Measurements from ENCODE around the gene KIF26A.
A peak's percentile ranks its signal among the peaks of the same experiment; 100 is the strongest.

Gene KIF26A

DNA sequence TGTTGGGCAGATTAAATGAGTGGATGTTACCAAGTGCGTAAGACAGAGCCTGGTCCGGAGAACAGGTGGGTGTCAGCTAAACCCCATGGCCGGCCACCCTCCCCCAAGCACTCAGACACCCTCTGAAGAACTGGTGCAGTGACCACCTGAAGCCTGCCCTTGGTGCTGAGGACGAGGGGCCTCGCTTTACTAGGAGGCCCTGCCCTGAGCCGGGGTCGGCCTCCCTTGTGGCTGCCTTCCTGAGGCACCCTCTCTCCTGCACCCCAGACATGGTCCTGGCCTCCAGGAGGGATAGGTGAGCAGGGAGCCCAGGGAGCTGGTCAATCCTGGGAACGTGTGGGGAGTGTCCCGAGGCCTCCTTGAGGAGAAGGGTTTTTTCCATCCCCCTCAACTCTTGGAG lies 4.9 kb upstream of the KIF26A start:
- DNase-seq, result no peak

GRCh38 chr14:104134061-104134965 lies 4.1 kb upstream of the KIF26A start:
- DNase-seq, result no peak

- no peak for DNase-seq
Measured at GRCh38 chr14:104135121-104135903, 3.1 kb upstream of the KIF26A start.

DNA sequence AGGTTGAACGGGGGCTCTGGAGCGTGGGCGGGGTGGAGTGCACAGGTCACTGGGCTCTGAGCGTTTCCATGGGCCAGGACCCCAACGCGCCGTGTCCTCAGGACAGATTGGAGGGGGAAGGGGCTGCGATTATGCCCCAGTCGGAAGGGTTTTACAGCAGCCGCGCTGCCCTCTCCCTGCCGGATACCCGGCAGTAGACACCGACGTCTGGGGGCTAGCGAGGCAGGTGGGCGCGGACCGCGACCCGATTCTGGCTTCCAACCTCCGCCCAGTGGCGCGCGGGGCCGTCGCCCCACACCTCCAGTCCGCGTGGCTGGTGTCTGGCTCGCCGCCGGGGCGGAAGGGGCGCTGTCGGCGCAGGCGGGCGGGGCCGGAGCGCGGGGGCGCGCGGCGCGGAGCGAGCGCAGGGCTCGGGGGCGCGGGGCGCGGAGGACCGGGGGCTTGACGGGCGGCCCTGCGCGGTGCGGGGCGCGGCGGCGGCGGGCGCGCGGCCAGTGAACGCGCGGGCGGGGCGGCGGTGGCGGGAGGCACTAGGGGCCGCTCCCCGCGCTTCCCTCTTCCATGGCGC lies 2.4 kb upstream of the KIF26A start:
- DNase-seq, result no peak

- DNase-seq, result no peak
Measured at GRCh38 chr14:104136472-104137296, 1.7 kb upstream of the KIF26A start.

DNA sequence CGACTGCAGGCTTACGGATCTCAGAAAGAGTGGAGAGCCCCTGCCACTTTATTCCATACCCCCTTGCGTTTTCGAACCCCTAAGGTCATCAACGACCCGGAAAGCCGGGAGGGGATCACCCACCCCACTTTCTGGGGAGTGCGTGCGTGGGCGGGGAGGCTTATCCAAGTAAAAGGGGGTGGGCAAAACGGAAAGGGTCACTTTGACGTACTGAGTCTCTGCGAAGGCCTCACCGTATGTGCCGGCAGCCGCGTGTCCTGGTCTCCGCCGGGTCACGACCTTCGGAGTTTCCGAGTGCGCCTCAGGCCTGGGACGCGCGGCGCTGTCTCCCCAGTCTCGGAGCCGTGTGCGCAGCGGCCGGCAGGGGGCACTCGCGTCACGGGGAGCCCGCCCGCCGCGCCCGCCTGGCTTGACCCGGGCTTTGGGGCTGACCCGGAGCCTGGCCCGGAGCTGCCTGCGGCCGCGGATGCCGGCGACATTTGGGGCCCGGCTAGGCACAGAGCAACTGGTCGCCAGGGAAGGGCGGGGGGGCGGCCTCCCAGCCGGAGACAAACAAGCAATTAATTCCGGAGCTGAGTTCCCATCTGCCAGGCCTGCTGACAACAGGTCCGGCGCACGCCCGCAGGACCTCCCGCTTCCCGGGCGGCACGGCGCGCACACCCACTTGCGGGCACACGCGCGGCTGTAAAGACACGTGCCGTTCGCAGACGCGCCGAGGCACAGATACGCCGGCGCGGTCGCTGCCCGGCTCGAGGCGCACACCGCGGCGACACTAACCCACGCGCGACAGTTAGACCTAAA lies 890 bp upstream of the KIF26A start:
- DNase-seq, result peak; percentile 53

GRCh38 chr14:104138718-104139459 lies 502 bp downstream of the KIF26A start:
- no peak for DNase-seq

GRCh38 chr14:104139460-104140212 lies 1.2 kb downstream of the KIF26A start:
- no peak for DNase-seq

GRCh38 chr14:104140213-104140462 lies 1.8 kb downstream of the KIF26A start:
- no peak for DNase-seq

GRCh38 chr14:104140463-104141331 lies 2.3 kb downstream of the KIF26A start:
- DNase-seq, result no peak

DNA sequence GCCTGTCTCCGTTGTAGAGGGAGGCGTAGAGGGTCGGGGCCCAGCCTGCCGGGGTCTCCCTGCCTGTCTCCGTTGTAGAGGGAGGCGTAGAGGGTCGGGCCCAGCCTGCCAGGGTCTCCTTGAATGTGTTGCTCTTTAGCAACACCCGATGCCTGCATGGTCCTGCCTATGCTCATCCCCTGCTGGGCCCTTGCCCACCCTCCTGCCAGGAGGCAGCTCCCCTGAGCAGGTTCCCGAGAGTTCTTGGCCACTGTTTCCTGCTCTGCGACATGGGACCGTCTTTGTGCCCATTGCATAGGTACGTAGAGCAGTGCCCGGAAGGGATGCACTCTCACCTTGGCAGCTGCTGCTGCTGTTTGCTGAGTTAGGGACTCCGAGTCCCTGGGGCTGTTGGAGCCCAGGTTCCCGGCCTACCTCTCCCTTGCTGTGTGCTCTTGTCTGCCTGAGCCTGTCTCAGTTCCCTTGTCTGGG lies 3.3 kb downstream of the KIF26A start:
- no peak for DNase-seq

- no peak for DNase-seq
Measured at GRCh38 chr14:104142136-104142945, 4.0 kb downstream of the KIF26A start.

DNA sequence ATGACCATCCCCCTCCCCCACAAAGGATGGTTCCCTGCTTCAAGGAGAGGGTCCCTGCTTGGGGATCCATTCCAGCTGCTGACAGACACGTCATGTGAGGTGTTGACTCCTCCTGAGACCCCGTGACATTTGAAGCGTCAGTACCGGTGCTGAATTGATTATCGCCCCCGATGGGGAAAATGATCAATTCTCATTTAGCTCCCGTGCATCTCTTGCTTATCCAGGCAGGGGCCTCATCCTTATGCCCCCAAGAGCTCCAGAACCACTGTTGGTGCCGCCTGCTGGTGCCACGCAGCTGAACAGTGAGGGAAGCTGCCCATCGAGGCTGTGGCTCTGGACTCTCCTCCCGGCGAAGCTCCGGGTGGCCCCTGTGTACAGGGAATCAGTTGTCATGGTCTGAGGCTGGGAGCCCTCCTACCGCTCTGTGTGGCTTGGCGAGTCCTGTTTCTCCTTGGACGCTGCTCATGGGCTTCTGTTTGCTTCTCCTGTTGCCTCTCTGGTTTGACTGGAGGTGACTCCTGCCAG lies 4.6 kb downstream of the KIF26A start:
- no peak for DNase-seq

DNA sequence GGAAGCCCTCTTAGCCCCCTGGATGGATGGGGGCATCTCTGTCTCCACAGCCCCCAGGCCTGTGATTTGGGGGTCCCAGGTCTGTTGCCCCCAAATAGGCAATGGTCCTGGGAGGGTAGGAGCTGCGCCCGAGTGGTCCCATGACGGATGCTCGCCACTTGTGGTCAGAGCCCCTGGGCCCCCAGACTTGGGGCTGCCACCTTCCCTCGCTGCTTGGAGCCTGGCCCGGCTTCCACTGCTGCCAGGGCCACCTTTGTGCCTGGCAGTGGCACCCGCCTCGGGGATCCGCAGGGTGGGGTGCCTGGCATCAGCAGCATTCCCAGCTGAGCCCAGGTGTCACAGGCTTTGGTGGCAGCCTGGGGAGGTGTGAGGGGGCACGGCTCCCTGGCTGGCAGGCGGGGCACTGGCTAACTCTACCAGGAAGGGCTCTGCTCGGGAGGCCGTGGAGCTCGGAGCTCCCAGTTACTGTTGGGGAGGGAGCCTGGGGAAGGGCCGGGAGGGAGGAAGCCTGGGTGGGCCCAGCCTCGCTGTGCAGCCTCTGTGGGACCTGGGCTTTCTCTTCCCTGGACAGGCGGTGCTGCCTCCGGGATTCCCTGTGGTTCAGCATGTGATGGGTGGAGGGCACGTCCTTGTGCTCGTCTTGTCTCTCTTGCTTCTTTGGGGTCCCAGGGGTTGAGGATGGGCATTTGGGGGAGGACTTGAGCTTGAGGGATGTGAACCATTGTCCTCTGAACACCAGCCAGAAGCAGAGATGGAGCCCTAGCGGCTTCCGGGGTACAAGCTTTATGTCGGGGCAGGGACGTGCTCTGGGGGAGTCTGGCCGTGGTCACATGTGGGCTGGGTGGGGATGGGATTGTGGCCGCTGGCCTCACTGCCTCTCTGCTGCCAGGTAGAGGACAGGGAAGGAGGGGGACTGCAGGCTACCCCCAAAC lies 5.4 kb downstream of the KIF26A start:
- DNase-seq, result no peak

- DNase-seq, result no peak
Measured at GRCh38 chr14:104144453-104144790, 6.0 kb downstream of the KIF26A start.

DNA sequence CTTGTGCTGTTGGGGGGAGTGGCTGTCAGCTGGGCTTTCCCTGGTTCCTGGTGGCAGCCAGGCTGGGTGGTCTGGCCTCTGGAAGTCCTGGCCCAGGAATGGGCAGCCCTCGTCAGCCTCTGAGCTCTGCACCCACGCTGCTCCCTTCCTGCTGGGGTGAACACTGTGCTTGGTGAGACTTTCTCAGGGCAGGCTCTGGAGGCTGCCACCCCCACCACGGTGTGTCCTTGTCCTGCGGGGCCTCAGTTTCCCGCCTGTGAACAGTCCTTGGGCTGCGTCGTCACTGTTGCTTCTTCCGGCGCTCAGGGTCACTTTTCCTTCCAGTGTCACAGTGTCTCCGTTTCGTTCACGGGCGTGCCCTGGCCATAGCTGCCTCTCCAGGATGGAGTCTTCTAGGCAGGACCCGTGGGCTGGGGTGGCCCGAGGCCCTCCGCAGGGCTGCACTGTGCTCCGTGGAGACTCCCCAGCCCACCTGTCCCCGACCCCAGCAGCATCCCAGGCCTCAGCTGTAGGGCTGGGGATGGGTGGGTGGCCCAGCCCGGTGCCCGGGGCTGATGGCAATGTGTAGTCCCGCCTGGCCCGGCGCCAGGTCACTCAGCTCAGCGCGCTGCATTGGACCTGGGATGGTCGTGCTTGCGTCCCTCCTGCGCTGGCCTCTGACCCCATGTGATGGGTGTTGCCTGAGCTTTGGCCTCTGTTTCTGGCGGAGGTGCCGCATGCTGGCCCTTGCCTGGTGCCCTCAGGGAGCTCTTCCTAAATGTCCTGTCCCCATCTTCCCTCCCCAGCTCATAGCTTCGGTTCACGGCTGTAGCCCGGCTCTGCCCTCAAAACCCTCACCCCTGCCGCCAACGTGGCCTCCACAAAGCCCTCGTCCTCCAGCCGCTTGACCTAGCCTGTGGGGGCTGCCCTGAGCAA lies 6.8 kb downstream of the KIF26A start:
- no peak for DNase-seq

Measured in CD4-positive, alpha-beta T cell treated with Interleukin-12 subunit alpha and Interleukin-12 subunit beta, for 1 hour (primary cell).